Progenitor cell of endocrine pancreas (in vitro differentiated cells): ENCODE results near the gene PLAC8. TPM values are rescaled to one million over a fixed set of nuclear protein-coding genes. Genes with fewer than 3 reads are reported as not detected.

Experiments
- DNase-seq: peaks from one replicate; pipeline ENCODE4 v3.0.0; 2021; ENCODE audit warnings: low spot score; ENCODE audit not compliant: unreplicated experiment
- H3K27ac Mint-ChIP-seq: 2 replicates; pipeline ENCODE4 v1.8.0; 2021; ENCODE audit warnings: mild to moderate bottlenecking, moderate library complexity, mixed read lengths
- H3K27me3 Mint-ChIP-seq: 2 replicates; pipeline ENCODE4 v1.8.0; 2021; ENCODE audit warnings: mixed read lengths
- H3K36me3 Mint-ChIP-seq: 2 replicates; pipeline ENCODE4 v1.8.0; 2022; ENCODE audit warnings: mixed read lengths; ENCODE audit not compliant: insufficient read depth
- H3K4me1 Mint-ChIP-seq: 2 replicates; pipeline ENCODE4 v1.8.0; 2021; ENCODE audit warnings: low read depth, mixed read lengths
- H3K4me3 Mint-ChIP-seq: 2 replicates; pipeline ENCODE4 v1.8.0; 2021; ENCODE audit warnings: low read depth, mild to moderate bottlenecking, moderate library complexity, mixed read lengths
- H3K9me3 Mint-ChIP-seq: 2 replicates; pipeline ENCODE4 v1.8.0; 2021; ENCODE audit warnings: low read depth, mixed read lengths
- CTCF ChIP-seq: fragments of 200-600 bp; sonication (generic); IDR thresholded peaks from one replicate; pipeline ENCODE4 v1.5.0; 2021; ENCODE audit warnings: antibody characterized with exemption, mild to moderate bottlenecking; ENCODE audit not compliant: unreplicated experiment
- total RNA-seq: library from RNA; stranded (reverse); gene quantifications from 2 replicates; pipeline ENCODE4 v1.2.1, GENCODE V29; 2021

PLAC8 gene
- total RNA-seq, 1 donor from 2014 or later, result 4.7 TPM

- no peaks in the 10 kb centered on the region for H3K36me3 Mint-ChIP-seq
- no peak for TF ChIP-seq CTCF
- H3K27ac Mint-ChIP-seq, result no peak overlapping the region
- peaks cover 8% of the 10 kb centered on the region for H3K9me3 Mint-ChIP-seq
- H3K4me3 Mint-ChIP-seq, result no peak overlapping the region
- no peak for DNase-seq
- H3K4me1 Mint-ChIP-seq, result no peaks in the 10 kb centered on the region
- no peaks in the 10 kb centered on the region for H3K27me3 Mint-ChIP-seq
These were observed 14.7 kb upstream of the PLAC8 start for GRCh38 chr4:83129264-83129663.

GRCh38 chr4:83128240-83128929, 13.9 kb upstream of the PLAC8 start:
- no peak for DNase-seq
- TF ChIP-seq CTCF, result no peak
- Mint-ChIP-seq H3K36me3 (no peaks in the 10 kb centered on the region), H3K27me3 (no peaks in the 10 kb centered on the region), H3K4me1 (no peaks in the 10 kb centered on the region), H3K9me3 (peaks cover 8% of the 10 kb centered on the region), H3K27ac (no peak overlapping the region), H3K4me3 (no peak overlapping the region)

- DNase-seq, result no peak
- Mint-ChIP-seq H3K9me3 (peaks cover 12% of the 10 kb centered on the region), H3K4me3 (no peak overlapping the region), H3K27me3 (no peaks in the 10 kb centered on the region), H3K27ac (no peak overlapping the region), H3K36me3 (no peaks in the 10 kb centered on the region), H3K4me1 (no peaks in the 10 kb centered on the region)
- TF ChIP-seq CTCF, result no peak
These were observed 11.2 kb upstream of the PLAC8 start for GRCh38 chr4:83125738-83126141.

DNA sequence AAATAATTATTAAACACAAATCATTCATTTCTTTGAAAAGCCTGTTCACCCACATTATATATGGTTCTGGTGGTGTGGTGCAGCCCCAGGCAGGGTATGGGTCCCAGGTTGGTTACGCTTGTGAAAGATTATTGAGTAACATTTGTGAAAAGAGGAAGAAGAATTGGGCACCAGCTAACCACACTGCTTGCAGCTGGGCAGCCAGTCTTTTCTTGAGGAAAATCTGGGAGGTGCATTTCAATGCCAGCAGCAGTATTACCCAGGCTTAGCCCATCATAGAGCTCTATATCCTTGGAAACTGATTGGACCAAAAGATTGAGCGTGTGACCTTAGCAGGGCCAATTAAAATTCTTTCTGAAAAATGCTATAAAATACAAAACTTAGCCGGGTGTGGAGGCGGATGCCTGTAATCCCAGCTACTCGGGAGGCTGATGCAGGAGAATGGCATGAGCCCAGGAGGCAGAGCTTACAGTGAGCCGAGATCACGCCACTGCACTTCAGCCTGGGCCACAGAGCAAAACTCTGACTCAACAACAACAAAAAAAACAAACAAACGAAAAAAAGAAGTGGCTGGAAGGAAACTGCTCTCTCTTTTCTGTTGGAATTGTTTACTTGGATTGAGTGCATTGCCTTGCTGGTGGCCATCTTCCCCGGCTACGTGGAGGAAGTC, 9.7 kb upstream of the PLAC8 start:
- Mint-ChIP-seq H3K4me3 (no peak overlapping the region), H3K36me3 (no peaks in the 10 kb centered on the region), H3K27me3 (no peaks in the 10 kb centered on the region), H3K4me1 (no peaks in the 10 kb centered on the region), H3K27ac (no peak overlapping the region), H3K9me3 (peaks cover 12% of the 10 kb centered on the region)
- no peak for DNase-seq
- no peak for TF ChIP-seq CTCF

DNA sequence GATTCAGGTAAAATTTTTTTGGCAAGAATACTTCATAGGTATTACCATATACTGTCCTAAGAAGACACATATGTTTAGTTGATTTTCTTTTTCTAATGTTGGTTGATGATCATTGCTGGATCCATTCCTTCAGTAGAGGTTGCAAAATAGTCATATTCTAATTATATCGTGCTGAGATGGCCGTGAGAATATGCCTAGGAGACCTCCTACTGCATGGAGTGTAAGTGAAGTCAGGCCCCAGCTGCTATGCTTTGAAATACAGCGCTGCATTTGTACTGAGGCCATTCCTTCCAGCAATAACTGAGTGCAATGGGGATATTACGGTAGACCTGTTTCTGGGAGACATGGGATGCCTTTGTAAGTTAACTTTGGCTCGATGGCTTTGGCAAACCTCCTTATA, 6.7 kb upstream of the PLAC8 start:
- Mint-ChIP-seq H3K27me3 (no peaks in the 10 kb centered on the region), H3K4me3 (no peak overlapping the region), H3K27ac (no peak overlapping the region), H3K9me3 (peaks cover 3% of the 10 kb centered on the region), H3K4me1 (peaks cover under 1% of the 10 kb centered on the region), H3K36me3 (no peaks in the 10 kb centered on the region)
- DNase-seq, result no peak
- no peak for TF ChIP-seq CTCF
